Measurements from ENCODE around the gene COTL1.

Gene COTL1

GRCh38 chr16:84606081-84606875, 11.6 kb downstream of the COTL1 start:
- TF ChIP-seq REST (IDR thresholded peaks at IDR 0.05; ENCODE audit: insufficient read depth in 1 of 2, low read depth in 2 of 2, low read length in 2 of 2) (no peak), SIN3A (IDR thresholded peaks at IDR 0.05; ENCODE audit: borderline replicate concordance, insufficient read depth, low read length) (no peak), POLR2AphosphoS5 (IDR thresholded peaks at IDR 0.05; ENCODE audit: low read depth, low read length) (no peak), TAF1 (IDR thresholded peaks at IDR 0.05; ENCODE audit: borderline replicate concordance, insufficient read depth, low read length) (no peak), FOXP2 (optimal IDR thresholded peaks at IDR 0.05; ENCODE audit: borderline replicate concordance, extremely low read depth, extremely low read length, insufficient read depth) (no peak)

GRCh38 chr16:84605339-84605848, 12.5 kb downstream of the COTL1 start:
- no peak for TF ChIP-seq SIN3A (IDR thresholded peaks at IDR 0.05; ENCODE audit: borderline replicate concordance, insufficient read depth, low read length)
- no peak for TF ChIP-seq TAF1 (IDR thresholded peaks at IDR 0.05; ENCODE audit: borderline replicate concordance, insufficient read depth, low read length)
- TF ChIP-seq FOXP2 (optimal IDR thresholded peaks at IDR 0.05; ENCODE audit: borderline replicate concordance, extremely low read depth, extremely low read length, insufficient read depth) = no peak

- TF ChIP-seq FOXP2 (optimal IDR thresholded peaks at IDR 0.05; ENCODE audit: borderline replicate concordance, extremely low read depth, extremely low read length, insufficient read depth) = no peak
These were observed 13.3 kb downstream of the COTL1 start for GRCh38 chr16:84604477-84605013.

- TF ChIP-seq POLR2AphosphoS5 (IDR thresholded peaks at IDR 0.05; ENCODE audit: low read depth, low read length) (no peak), FOXP2 (optimal IDR thresholded peaks at IDR 0.05; ENCODE audit: borderline replicate concordance, extremely low read depth, extremely low read length, insufficient read depth) (no peak), REST (IDR thresholded peaks at IDR 0.05; ENCODE audit: insufficient read depth in 1 of 2, low read depth in 2 of 2, low read length in 2 of 2) (no peak), TAF1 (IDR thresholded peaks at IDR 0.05; ENCODE audit: borderline replicate concordance, insufficient read depth, low read length) (no peak), SIN3A (IDR thresholded peaks at IDR 0.05; ENCODE audit: borderline replicate concordance, insufficient read depth, low read length) (no peak)
These were observed 13.9 kb downstream of the COTL1 start for GRCh38 chr16:84603940-84604339.

GRCh38 chr16:84603140-84603816, 14.6 kb downstream of the COTL1 start:
- TF ChIP-seq FOXP2 (optimal IDR thresholded peaks at IDR 0.05; ENCODE audit: borderline replicate concordance, extremely low read depth, extremely low read length, insufficient read depth) (peak; percentile 44), POLR2AphosphoS5 (IDR thresholded peaks at IDR 0.05; ENCODE audit: low read depth, low read length) (no peak), SIN3A (IDR thresholded peaks at IDR 0.05; ENCODE audit: borderline replicate concordance, insufficient read depth, low read length) (peak; percentile 40; the same call in 1 of the 2 replicates), REST (IDR thresholded peaks at IDR 0.05; ENCODE audit: insufficient read depth in 1 of 2, low read depth in 2 of 2, low read length in 2 of 2) (no peak), TAF1 (IDR thresholded peaks at IDR 0.05; ENCODE audit: borderline replicate concordance, insufficient read depth, low read length) (peak; percentile 38; the same call in 1 of the 2 replicates)
